SU-DHL-6 (cell line): ENCODE measurements around the gene GRIK3.

Source experiments
- H2AFZ ChIP-seq: fragments of 200-600 bp; sonication (generic); 2 replicates; pipeline ENCODE4 v1.6.1; 2014; ENCODE audit warnings: low read depth, mild to moderate bottlenecking, moderate library complexity, mixed read lengths, antibody characterized with exemption, low read length; ENCODE audit not compliant: severe bottlenecking
- H3F3A ChIP-seq: fragments of 200-600 bp; shearing (Covaris generic); 2 replicates; pipeline ENCODE4 v1.6.0; 2016; ENCODE audit warnings: antibody characterized with exemption, mild to moderate bottlenecking; ENCODE audit not compliant: insufficient read depth
- H3K27ac ChIP-seq: fragments of 200-600 bp; sonication (generic); 2 replicates; pipeline ENCODE4 v1.5.1; 2016; ENCODE audit warnings: low read depth, mild to moderate bottlenecking, low read length, moderate library complexity, mixed read lengths
- H3K27me3 ChIP-seq: fragments of 200-600 bp; sonication (generic), shearing (Covaris generic); 2 replicates; pipeline ENCODE4 v1.6.0; 2014; ENCODE audit warnings: mild to moderate bottlenecking, low read length
- H3K36me3 ChIP-seq: fragments of 200-600 bp; sonication (generic); 2 replicates; pipeline ENCODE4 v1.6.1; 2014; ENCODE audit warnings: mild to moderate bottlenecking, low read length, mixed read lengths
- H3K4me2 ChIP-seq: fragments of 300-600, 200-600 bp; shearing (Covaris generic), sonication (generic); 2 replicates; pipeline ENCODE4 v1.6.0; 2014; ENCODE audit warnings: low read length, low read depth, mild to moderate bottlenecking; ENCODE audit not compliant: poor library complexity, severe bottlenecking
- H3K4me3 ChIP-seq: fragments of 200-600 bp; sonication (generic); 2 replicates; pipeline ENCODE4 v1.5.1; 2014; ENCODE audit warnings: antibody characterized with exemption, low read length, mild to moderate bottlenecking, mixed read lengths; ENCODE audit not compliant: insufficient read depth, poor library complexity, severe bottlenecking
- H3K79me2 ChIP-seq: fragments of 200-600 bp; sonication (generic); 2 replicates; pipeline ENCODE4 v1.6.1; 2014; ENCODE audit warnings: mild to moderate bottlenecking, low read length, moderate library complexity; ENCODE audit not compliant: insufficient read depth
- H3K9ac ChIP-seq: fragments of 200-600 bp; sonication (generic); 2 replicates; pipeline ENCODE4 v1.7.0; 2014; ENCODE audit warnings: mild to moderate bottlenecking, low read length
- H3K9me2 ChIP-seq: fragments of 200-600 bp; sonication (generic); replicated peaks from 2 replicates; pipeline ENCODE4 v1.6.1; 2014; ENCODE audit warnings: low read length; ENCODE audit not compliant: insufficient read depth
- H3K9me3 ChIP-seq: fragments of 200-600 bp; sonication (generic); 2 replicates; pipeline ENCODE4 v1.6.1; 2014; ENCODE audit warnings: low read length, mixed read lengths; ENCODE audit not compliant: insufficient read depth
- H4K20me1 ChIP-seq: fragments of 200-600 bp; sonication (generic); 2 replicates; pipeline ENCODE4 v1.6.1; 2014; ENCODE audit warnings: low read depth, mild to moderate bottlenecking, antibody characterized with exemption, low read length, moderate library complexity, mixed read lengths
- EZH2phosphoT487 ChIP-seq: fragments of 200-600 bp; sonication (generic), shearing (Covaris generic); conservative IDR thresholded peaks from 2 replicates; pipeline ENCODE4 v1.6.1; 2018; ENCODE audit warnings: mild to moderate bottlenecking, antibody characterized with exemption, low read length, moderate library complexity, mixed read lengths
- TF ChIP-seq, protein P1 (sequence below): fragments of 200-600 bp; sonication (generic); IDR thresholded peaks from one replicate; pipeline ENCODE4 v1.5.1; 2017; ENCODE audit warnings: antibody characterized with exemption, mild to moderate bottlenecking, low read length, moderate library complexity; ENCODE audit not compliant: insufficient read depth, poor library complexity, severe bottlenecking

GRIK3 gene

DNA sequence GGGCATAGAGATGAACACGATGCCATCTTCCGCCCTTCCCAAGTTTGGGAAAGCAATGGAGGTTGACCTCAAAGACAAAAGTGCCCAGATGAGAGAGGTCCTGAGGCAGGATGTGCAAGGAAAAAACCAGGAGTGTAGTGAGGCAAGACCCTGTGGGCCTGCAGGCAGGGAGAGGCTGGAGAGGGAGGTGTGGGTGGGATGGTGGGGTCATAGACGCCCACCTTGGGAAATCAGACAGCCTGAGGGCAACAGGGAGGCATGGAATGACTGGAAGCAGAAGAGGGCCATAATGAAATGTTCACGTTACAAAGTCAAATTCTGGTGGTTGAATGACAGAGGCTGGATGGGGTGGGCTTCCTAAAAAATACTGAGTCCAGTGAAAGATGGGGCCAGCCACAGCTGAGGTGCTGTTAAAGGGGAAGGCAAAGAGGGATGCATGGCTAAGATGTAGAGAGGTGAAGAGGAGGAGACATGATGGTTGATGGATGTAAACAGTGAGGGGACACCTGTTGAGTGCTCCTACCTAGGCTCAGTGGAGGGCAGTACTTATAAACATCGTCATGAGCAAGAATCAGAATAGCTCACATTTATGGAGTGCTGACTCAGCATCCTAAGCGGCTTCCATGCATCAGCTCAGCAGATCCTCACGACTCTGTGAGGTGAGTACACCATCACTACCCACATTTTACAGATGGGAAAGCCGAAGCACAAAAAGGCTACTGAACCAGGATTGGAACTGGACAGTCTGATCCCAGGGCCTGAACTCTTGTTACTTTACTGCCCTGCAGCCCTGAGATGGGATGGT, 42.0 kb downstream of the GRIK3 start:
- no peak overlapping the region for H3K4me2 ChIP-seq
- H3K36me3 ChIP-seq = no peaks in the 10 kb centered on the region
- H3F3A ChIP-seq = no peaks in the 10 kb centered on the region
- no peaks in the 10 kb centered on the region for H3K9me2 ChIP-seq
- TF ChIP-seq EZH2phosphoT487 = no peak
- TF ChIP-seq, protein P1, sequence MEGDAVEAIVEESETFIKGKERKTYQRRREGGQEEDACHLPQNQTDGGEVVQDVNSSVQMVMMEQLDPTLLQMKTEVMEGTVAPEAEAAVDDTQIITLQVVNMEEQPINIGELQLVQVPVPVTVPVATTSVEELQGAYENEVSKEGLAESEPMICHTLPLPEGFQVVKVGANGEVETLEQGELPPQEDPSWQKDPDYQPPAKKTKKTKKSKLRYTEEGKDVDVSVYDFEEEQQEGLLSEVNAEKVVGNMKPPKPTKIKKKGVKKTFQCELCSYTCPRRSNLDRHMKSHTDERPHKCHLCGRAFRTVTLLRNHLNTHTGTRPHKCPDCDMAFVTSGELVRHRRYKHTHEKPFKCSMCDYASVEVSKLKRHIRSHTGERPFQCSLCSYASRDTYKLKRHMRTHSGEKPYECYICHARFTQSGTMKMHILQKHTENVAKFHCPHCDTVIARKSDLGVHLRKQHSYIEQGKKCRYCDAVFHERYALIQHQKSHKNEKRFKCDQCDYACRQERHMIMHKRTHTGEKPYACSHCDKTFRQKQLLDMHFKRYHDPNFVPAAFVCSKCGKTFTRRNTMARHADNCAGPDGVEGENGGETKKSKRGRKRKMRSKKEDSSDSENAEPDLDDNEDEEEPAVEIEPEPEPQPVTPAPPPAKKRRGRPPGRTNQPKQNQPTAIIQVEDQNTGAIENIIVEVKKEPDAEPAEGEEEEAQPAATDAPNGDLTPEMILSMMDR = no peak
- no peaks in the 10 kb centered on the region for H3K9me3 ChIP-seq
- no peak overlapping the region for H3K4me3 ChIP-seq
- H3K27me3 ChIP-seq = no peaks in the 10 kb centered on the region
- no peaks in the 10 kb centered on the region for H3K79me2 ChIP-seq
- H4K20me1 ChIP-seq = no peaks in the 10 kb centered on the region
- no peak overlapping the region for H3K9ac ChIP-seq
- no peak overlapping the region for H2AFZ ChIP-seq
- H3K27ac ChIP-seq = no peak overlapping the region

DNA sequence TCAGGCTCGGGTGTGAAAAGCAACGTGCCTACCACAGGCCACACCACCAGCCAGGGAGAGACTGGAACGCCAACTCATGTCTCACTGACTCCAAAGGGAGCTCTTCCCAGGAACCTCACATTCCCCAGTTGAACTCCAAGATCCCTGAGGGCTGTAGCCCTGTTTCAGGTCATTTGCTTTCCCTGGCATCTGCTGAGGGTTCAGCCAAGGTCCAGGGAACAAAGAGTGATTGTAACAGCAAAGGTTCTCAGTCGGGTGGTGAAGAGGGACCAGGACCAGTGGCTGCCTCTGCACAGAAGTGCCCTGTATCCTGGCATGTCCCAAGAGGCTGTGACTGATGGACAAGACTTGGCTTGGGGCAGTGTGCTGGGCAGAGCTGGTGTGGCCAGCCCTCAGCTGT, 42.8 kb downstream of the GRIK3 start:
- Histone ChIP-seq H3K4me3 (no peak overlapping the region), H4K20me1 (no peaks in the 10 kb centered on the region), H3K9me2 (no peaks in the 10 kb centered on the region), H3K4me2 (no peak overlapping the region), H3K9ac (no peak overlapping the region), H3K36me3 (no peaks in the 10 kb centered on the region), H3K79me2 (no peaks in the 10 kb centered on the region), H3F3A (no peaks in the 10 kb centered on the region), H3K27me3 (no peaks in the 10 kb centered on the region), H2AFZ (no peak overlapping the region), H3K27ac (no peak overlapping the region), H3K9me3 (no peaks in the 10 kb centered on the region)
- no peak for TF ChIP-seq EZH2phosphoT487
- TF ChIP-seq, protein P1 = no peak

DNA sequence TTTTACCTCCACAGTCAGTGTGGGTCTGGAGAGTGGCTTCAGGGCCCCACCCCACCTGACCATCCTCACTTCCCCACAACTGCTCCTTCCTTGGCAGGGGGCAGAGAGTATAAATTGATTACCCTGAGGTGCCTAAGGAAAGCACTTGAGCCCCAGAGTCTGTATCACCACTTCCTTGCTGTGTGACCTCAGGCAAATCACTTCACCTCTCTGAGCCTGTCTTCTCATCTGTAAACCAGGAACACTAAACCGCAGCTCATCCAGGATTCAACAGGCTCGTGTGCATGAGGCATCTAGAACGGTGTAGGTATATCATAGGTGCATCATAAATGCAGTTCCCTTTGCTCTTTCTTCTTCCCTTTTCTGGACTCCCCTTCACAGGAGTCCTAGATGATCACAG, 43.4 kb downstream of the GRIK3 start:
- Histone ChIP-seq H3K36me3 (no peaks in the 10 kb centered on the region), H4K20me1 (no peaks in the 10 kb centered on the region), H3K4me2 (no peak overlapping the region), H3K79me2 (no peaks in the 10 kb centered on the region), H3K27ac (no peak overlapping the region), H3F3A (no peaks in the 10 kb centered on the region), H3K9ac (no peak overlapping the region), H3K4me3 (no peak overlapping the region), H3K27me3 (no peaks in the 10 kb centered on the region), H3K9me3 (no peaks in the 10 kb centered on the region), H3K9me2 (no peaks in the 10 kb centered on the region), H2AFZ (no peak overlapping the region)
- no peak for TF ChIP-seq EZH2phosphoT487
- TF ChIP-seq, protein P1 = no peak
